GM12892 (cell line): ENCODE data around the gene CLDN5.

ENCODE experiments used
- POLR2A ChIP-seq: IDR thresholded peaks from 2 replicates; pipeline ENCODE4 v1.6.1; 2011; ENCODE audit warnings: low read depth, low read length, control low read depth
- POLR2AphosphoS5 ChIP-seq: IDR thresholded peaks from 2 replicates; pipeline ENCODE4 v1.6.1; 2011; ENCODE audit warnings: low read depth, low read length, control low read depth

GRCh38 chr22:19488285-19488684 is 35.9 kb downstream of the CLDN5 start:
- TF ChIP-seq POLR2A, result no peak
- TF ChIP-seq POLR2AphosphoS5, result no peak
